HG02763 (cell line): ENCODE measurements around the gene LIFR.
"Not testable (repeated sequence)": the region's sequence is repeated elsewhere in the genome, so short reads cannot be mapped to it uniquely, and the experiment has no call there.

Experiments used
- ATAC-seq: cut with Tn5 transposase; IDR thresholded peaks from one replicate; pipeline ENCODE4 v1.9.1; 2021; ENCODE audit warnings: mild to moderate bottlenecking, moderate library complexity; ENCODE audit not compliant: unreplicated experiment

LIFR gene, protein sequence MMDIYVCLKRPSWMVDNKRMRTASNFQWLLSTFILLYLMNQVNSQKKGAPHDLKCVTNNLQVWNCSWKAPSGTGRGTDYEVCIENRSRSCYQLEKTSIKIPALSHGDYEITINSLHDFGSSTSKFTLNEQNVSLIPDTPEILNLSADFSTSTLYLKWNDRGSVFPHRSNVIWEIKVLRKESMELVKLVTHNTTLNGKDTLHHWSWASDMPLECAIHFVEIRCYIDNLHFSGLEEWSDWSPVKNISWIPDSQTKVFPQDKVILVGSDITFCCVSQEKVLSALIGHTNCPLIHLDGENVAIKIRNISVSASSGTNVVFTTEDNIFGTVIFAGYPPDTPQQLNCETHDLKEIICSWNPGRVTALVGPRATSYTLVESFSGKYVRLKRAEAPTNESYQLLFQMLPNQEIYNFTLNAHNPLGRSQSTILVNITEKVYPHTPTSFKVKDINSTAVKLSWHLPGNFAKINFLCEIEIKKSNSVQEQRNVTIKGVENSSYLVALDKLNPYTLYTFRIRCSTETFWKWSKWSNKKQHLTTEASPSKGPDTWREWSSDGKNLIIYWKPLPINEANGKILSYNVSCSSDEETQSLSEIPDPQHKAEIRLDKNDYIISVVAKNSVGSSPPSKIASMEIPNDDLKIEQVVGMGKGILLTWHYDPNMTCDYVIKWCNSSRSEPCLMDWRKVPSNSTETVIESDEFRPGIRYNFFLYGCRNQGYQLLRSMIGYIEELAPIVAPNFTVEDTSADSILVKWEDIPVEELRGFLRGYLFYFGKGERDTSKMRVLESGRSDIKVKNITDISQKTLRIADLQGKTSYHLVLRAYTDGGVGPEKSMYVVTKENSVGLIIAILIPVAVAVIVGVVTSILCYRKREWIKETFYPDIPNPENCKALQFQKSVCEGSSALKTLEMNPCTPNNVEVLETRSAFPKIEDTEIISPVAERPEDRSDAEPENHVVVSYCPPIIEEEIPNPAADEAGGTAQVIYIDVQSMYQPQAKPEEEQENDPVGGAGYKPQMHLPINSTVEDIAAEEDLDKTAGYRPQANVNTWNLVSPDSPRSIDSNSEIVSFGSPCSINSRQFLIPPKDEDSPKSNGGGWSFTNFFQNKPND

DNA sequence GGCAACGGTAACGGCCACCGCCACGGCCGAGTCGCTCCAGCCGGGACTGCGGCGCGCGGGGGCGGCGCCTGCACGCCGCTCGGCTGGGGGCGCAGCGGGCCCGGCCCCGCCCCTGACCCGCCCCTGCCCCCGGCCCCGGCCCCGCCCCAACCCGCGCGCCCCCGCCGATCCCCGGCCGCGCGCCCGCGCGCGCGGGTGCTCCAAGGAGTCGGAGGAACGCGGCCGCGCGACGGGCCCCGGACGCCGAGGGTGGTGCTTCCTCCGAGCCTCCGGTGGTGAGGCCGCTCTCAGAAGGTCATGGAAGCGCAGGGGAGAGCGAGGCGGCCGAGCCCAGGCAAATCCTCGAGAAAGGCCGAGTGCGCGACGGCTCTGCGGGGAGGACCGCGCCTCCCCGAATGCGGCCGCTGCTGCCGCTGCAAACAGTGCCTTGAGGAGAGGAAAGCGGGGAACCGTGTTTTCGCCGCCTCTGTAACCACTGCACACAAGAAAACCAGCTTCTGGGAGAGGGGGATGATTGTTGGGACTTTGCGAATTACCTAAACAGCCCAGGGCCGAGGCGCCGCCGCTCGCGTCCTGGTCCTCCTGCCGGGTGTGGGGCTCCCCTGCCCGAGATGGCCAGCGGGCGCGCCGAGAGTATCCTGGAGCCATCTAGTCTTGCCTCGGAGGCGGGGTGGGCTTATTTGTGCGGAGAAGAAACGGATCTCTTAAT lies at the start of gene LIFR:
Gene LIFR, minus strand, starts transcription at position 48 of the 709 bp plus-strand sequence. CDS start 25,999 bp downstream, outside the sequence.
- ATAC-seq: peak; percentile 74

DNA sequence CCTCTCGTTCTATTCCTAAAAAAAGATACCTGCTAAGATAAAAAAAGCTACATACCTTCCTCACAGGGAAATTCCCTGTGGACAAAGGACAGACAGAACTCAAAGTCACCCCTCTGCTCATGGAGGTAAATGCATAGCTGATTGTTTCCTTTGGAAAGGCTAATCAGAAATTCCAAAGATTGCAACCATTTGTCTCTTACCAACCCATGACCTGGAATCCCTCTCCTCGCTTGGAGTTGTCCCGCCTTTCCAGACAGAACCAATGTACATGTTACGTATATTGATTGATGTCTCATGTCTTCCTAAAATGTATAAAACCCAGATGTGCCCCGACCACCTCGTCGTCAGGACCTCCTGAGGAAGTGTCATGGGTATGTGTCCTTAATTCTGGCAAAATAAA lies 49.2 kb upstream of the LIFR start:
- no peak for ATAC-seq

DNA sequence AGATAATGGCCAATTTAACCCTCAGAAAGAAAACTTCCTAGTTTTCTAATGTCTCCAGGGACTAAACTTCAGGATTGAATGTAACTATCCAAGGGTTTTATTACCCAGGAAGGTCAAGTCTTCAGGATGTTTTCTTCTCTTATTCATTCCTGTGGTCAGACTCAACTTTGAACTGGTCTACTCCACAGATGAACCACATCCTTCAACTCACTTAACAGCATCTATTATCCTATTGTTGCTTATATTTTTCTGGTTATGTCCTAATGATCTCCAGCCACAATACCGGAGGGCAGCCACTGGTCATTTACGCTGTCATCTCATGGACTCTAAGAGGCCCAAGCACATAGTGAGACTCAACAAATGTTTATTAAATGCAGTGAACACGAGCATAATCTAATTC lies 47.2 kb upstream of the LIFR start:
- no peak for ATAC-seq

DNA sequence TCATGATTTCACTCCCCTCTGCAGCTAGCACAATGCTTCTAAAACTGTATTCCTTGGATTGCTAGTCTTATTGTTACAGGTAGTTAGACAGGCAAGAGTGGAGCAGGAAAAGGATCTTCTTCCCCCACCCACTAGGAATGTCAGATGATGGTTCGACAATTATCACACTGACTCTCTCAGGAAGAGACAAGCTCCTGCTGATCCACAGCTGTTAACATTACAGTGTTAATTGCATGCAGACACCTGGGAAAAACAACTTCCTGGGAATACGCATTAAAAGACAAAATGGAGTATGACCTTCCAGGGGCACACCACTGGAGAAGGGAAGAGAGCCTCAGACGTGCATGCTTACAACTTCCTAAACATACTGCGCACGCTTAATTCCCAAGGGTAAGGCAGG lies 46.2 kb upstream of the LIFR start:
- ATAC-seq: no peak

DNA sequence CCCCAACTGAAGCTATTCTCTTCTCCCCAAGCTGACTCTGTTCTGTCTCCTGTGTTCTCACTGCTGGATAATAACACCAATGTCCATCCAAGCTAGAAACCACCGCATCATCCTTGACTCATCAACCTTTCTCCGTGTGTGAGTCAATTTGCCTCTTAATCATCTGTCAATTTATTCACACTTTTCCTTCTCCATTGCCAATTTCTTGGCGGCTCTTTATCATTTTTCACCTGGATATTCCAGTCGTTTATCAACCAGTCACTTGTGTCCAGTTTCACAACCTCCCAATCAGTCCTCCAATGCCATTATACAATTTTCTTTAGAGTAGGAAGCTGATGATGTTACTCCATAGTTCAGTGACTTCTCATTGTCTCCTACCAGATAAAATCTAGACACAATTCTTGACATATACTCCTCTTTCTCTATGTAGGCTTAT lies 45.4 kb upstream of the LIFR start:
- no peak for ATAC-seq

DNA sequence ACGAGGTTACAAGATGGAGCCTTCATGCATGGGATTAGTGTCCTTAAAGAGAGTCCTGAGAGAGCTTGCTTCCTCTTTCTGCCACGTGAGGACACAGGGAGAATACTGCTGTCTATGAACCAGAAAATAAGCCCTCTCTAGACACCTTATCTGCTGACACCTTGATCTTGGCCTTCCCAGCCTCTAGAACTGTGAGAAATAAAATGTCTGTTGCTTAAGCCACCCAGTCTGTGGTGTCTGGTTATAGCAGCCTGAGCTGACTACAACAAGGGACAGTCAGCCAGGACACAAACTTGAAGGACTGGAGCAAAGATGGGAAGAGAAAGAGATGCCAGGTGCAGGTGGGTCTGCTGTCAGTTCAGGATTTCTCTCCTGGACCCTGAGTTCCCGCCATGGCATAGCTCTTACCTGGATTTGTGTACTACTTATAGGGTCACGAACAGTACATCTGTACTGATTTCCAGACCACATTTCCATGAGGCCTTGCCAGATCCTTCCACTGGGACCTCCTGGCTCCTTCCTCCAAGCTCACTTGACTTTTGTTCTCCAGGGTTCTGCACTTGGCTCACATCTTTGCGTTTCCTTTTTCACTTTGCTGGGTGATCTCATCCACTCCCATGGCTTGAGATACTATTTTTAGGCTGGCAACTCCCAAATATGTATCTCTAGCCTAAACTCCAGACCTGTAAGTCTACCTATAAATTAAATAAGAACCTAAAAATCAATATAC lies 44.9 kb upstream of the LIFR start:
- ATAC-seq: no peak

DNA sequence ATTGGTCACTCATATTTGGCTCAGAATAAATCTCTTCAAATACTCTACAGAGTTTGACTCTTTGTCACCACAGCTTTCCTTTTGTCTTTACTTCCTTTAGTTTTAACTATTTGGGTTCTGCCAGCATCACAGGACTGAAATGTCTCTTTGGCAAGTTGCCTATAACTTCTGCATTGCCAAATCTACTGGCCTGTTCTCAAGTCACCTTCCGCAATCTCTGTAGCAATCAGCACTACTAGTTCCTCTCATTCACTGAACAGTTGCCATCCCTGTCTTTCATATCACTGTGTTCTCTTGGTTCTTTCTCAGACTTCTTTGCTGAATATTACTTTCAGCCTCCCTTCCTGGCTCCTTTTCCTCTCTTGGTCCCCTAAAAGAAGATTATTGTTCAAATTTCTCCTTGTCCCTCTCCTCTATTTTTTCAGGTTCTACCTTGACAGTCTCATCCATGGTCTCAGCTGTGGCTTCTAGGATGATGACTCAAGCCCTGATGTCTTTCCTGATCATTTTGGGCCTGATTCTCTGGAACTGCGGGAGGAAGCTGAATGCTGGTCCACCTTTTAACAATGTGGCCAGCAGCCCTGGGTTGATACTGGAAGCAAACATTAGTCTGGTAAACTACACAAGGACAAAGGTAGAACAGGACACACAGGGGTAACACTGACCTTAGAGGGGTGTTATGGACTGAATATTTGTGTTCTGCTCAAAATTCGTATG lies 44.0 kb upstream of the LIFR start:
- no peak for ATAC-seq

DNA sequence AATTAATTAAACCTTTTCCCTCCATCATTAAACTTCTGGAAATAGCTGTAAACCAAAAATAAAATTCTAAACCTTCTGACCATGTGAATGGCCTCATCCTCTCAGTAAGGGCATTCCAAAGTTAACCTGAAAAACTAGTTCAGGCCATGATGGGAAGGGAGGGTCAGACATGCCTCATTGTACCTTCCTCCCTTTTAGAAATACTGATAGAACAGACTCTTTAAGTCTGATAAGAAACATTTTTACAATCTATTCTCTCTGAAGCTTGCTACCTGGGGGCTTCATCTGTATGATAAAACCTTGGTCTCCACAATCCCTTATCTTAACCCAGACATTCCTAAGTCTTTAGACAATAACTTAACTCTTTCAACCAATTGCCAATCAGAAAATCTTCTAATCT lies 43.3 kb upstream of the LIFR start:
- not testable (repeated sequence) for ATAC-seq

DNA sequence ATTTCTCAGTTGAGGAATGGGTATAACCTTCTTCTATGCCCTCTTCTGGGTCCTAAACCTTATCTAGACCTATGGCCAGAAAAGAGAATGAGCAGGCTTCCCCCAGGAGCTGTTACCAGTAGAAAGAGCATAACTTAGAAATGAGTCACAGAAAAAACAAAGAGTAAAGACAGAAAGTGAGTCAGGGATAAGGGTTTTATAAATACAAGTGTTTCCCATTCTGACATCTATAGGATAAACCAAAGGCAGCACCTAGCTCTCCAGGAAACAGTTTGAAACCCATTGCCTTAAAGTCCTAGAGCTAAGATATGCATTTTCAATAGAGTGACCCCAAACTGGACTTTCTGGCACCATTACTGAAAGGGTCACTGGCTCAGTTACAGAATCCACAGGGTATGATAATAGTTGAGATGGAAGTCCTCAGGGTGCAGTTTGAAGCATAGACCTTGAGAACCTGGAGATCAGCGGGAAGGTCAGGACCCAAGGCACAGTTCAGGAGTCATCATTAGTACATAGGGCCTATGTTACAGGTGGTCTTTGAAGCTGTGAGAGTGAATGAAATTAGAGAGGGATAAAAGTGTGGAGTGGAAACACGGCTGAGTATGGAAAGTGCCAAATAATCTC lies 42.7 kb upstream of the LIFR start:
- no peak for ATAC-seq

DNA sequence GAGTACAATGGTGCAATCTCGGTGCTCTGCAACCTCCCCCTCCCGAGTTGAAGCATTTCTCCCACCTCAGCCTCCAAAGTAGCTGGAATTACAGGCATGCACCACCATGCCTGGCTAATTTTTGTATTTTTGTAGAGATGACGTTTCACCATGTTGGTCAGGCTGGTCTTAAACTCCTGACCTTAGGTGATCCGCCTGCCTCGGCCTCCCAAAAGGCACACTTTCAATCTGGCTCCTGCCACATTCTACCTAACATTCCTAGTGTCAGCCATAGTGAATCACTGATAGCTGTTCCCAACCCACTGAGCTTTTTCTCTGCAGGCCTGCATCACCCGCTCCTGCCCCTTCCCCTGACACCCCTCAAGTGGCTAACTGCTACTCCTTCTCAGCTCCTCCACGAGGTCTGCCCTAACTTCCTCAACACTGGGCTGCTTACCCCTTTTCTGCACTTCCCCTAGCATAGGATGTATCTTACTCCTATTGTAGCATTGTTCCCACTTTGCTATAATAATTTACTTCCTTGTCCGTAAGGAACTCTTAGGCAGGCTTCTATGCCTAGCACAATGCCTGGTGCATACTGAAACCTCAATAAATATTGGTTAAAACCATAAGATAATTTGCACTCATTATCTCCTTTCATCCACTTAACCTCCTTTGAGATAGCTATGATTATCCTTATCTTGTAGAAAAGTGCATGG lies 42.0 kb upstream of the LIFR start:
- no peak for ATAC-seq

DNA sequence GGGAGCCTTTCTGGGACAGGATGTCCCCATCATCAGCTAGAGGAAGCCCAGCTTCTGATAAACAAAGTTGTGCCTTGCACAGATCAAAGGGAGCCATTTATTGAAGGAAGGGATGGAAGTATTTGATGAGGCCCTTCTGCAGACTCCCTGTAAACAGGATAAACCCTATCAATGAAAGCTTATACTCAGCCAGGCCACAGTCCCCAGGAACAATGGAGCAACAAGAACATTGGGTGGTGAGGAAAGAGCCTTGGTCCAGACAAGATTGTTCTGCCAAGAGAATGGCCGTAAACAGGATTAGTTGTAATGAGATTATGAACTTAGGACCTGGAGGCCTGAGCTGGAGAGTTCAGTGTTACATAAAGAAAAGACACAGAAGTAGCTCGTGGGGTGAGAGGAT lies 40.5 kb upstream of the LIFR start:
- no peak for ATAC-seq

DNA sequence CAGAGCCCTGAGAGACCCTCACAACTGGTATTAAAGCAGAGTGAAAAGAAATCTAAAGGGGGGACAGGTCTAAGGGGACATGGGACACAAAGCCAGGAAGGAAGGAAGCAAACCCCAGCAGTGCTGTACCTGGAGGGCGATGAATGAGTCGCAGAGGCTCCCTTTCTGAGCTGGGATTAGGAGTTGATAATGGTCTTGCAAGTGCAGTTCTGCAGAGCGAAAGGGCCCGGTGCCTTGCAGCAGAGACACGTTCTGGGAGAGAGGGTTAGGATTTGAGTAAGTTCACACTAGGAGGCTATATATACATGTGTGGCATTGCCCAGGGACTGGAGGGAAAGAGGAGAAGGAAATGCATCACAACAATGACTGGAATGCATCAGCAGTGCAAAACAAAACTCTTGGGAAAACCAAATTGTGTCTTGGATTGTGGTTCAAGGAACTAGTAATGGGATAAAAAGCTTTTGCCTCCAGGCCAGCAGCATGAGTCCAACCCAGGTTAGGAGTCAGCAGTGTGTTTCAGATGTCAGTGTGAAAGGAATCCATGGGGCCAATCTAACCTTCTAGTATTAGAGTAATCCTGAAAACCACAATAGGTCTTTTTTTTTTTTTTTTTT lies 38.8 kb upstream of the LIFR start:
- no peak for ATAC-seq

DNA sequence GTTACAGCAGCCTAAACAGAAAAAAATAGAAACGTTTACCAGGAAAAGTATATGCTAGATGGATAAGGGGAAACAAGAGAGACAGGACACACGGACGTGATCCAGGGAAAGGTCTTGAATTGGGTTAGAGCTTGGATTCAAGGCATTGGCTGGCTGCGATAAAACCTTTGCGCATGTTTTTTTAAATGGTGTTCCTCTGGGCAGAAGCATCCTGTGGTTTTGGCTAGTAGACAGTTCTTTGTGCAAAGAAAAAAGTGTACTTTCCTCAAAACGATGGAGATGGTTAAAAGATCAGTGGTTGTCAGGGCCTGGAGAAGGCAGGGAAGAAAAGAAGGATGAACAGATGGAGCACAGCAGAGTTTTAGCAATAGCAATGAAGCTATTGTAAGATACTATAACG lies 37.5 kb upstream of the LIFR start:
- ATAC-seq: no peak

DNA sequence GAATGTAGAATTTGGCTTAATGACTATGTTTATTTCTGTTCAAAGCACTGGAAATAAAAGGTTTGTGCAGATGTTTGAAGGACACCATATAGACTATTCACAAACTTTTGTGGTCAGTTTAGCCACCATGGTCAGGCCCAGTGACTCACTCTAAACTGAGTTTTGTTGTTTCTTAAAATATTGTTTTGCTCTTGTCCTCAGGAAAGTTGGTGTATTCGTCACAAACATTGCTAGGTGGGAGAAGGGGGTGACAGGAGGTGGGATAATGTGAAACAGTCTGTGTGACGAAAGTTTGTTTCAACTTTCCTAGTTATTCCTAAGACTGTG lies 35.0 kb upstream of the LIFR start:
- ATAC-seq: no peak

DNA sequence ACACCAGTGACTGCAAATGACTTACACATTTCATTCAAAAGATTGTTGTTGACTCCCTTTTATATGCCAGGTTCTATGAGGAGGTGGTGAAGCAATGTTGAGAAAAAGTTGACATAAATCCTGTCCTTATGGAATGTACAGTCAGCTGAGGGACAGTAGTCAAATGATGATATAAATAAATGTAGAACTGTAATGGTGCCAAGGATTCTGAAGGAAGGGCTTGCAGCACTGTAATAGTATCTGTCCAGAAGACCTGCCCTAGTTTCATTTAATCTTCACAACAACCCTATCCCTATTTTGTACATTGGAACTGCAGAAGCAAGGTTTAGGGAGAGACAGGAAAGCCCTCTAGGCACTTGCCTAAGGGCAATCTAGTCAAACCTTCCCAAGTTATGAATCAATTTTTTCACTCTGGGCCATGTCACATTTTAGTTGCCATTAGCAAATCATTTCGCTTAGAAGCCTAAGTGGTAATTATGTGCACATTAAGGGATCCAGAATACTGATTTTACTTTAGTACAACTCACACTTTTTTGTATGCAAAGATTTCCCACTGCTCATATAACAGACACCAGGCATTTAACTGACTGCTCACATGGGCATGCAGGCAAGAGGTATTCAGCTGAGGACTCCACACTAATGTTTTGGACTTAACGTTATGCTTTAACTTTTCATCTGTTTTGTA lies 34.5 kb upstream of the LIFR start:
- no peak for ATAC-seq

DNA sequence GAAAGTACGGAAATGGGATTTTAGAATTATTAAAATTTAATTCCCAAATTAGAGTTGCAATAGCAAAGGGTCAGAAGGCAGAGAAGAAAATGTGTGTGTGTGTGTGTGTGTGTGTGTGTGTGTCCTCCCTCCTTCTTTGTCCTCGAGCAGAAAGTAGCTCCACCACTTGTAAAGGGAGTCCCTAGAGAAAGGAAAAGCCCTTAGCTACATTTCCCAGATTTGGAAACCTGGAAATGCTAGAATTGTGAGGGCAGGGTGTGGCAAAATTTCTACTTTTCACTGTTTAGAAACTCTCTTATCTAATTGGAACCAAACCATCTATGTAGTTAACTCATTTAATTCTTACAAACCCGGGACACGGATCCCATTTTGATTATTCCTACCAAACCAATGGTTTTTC lies 33.2 kb upstream of the LIFR start:
- no peak for ATAC-seq

DNA sequence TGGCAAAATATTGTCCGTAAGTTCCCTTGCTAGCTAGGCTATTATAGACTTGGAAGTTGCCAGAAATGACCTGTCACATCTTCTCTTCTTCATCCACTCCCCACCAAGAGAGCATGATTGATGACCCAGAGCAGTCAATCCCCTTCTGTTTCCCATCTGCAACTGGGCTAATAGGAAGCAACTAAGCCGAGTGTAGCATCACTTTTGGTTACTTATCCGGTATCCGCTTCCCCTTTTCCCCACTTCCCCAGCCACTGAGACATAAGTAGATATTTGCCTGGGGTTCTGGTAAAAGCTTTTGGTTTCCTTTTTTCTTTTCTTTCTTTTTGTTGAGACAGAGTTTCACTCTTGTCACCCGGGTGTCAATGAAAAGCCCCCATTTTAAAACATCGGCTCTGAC lies 29.4 kb upstream of the LIFR start:
- no peak for ATAC-seq

DNA sequence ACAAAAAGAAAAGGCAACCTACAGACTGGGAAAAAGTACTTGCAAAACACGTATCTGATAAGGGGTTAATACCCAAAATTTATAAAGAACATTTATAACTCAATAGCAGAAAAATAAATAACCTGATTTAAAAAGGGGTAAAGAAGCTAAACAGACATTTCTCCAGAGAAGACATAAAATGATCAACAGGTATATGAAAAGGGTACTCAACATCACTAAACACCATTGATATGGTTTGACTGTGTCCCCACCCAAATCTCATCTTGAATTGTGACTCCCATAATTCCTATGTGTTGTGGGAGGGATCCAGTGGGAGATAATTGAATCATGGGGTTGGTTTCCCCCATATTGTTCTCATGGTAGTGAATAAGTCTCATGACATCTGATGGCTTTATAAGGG lies 27.1 kb upstream of the LIFR start:
- ATAC-seq: no peak
